AG10803 (cell line): ENCODE results near the gene BABAM2.
A peak's percentile ranks its signal among the peaks of the same experiment; 100 is the strongest.
"Not testable (repeated sequence)": the region's sequence is repeated elsewhere in the genome, so short reads cannot be mapped to it uniquely, and the experiment has no call there.

ENCODE experiments used
- DNase-seq: peaks from one replicate; pipeline ENCODE4 v3.0.0; 2010; ENCODE audit warnings: low read depth
- H3K4me3 ChIP-seq: 2 replicates; pipeline ENCODE4 v1.5.1; 2011; ENCODE audit warnings: mild to moderate bottlenecking, low read length, control low read depth
- TF ChIP-seq, protein P1 (sequence below): conservative IDR thresholded peaks from 2 replicates; pipeline ENCODE4 v1.5.1; 2011; ENCODE audit warnings: mild to moderate bottlenecking, low read length, control low read depth, inconsistent platforms

BABAM2 gene

DNA sequence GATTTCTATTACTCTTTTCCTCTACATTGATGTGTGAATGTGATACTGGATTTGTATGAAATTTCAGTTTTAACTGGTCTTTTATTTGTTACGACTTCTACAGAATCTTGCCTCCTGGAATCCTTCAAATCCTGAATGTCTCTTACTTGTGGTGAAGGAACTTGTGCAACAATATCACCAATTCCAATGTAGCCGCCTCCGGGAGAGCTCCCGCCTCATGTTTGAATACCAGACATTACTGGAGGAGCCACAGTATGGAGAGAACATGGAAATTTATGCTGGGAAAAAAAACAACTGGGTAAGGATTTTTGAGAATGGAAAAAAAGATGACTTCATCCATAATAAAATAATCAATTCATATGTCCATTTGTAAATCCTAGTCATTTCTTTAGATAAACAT is 134.6 kb downstream of the BABAM2 start:
- TF ChIP-seq, protein P1, sequence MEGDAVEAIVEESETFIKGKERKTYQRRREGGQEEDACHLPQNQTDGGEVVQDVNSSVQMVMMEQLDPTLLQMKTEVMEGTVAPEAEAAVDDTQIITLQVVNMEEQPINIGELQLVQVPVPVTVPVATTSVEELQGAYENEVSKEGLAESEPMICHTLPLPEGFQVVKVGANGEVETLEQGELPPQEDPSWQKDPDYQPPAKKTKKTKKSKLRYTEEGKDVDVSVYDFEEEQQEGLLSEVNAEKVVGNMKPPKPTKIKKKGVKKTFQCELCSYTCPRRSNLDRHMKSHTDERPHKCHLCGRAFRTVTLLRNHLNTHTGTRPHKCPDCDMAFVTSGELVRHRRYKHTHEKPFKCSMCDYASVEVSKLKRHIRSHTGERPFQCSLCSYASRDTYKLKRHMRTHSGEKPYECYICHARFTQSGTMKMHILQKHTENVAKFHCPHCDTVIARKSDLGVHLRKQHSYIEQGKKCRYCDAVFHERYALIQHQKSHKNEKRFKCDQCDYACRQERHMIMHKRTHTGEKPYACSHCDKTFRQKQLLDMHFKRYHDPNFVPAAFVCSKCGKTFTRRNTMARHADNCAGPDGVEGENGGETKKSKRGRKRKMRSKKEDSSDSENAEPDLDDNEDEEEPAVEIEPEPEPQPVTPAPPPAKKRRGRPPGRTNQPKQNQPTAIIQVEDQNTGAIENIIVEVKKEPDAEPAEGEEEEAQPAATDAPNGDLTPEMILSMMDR, result no peak
- no peak overlapping the region for H3K4me3 ChIP-seq
- DNase-seq, result peak; percentile 27

DNA sequence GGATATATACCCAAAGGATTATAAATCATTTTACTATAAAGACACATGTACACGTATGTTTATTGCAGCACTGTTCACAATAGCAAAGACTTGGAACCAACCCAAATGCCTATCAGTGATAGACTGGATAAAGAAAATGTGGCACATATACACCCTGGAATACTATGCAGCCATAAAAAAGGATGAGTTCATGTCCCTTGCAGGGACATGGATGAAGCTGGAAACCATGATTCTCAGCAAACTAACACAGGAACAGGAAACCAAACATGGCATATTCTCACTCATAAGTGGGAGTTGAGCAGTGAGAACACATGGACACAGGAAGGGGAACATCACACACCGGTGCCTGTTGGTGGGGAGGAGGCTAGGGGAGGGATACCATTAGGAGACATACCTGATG is 135.7 kb downstream of the BABAM2 start:
- not testable (repeated sequence) for H3K4me3 ChIP-seq, DNase-seq

DNA sequence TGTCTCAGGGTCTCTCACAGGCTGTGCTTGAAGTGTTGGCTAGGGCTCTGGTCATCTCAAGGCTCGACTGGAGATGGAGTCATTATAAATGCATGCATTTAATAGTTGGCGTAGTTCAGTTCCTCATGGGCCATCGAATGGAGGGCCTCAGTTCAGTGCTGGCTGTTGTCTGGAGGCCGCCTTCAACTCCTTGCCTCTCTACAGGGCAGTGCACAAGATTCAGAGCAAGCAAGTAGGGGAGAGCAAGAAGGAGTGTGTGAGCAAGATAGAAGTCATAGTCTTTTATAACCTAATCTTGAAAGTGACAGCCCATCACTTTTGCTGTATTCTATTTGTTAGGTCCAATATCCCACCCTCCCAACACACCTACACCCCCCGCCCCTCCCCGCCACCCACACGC is 137.5 kb downstream of the BABAM2 start:
- no peak for DNase-seq
- TF ChIP-seq, protein P1, result no peak
- H3K4me3 ChIP-seq, result no peak overlapping the region

DNA sequence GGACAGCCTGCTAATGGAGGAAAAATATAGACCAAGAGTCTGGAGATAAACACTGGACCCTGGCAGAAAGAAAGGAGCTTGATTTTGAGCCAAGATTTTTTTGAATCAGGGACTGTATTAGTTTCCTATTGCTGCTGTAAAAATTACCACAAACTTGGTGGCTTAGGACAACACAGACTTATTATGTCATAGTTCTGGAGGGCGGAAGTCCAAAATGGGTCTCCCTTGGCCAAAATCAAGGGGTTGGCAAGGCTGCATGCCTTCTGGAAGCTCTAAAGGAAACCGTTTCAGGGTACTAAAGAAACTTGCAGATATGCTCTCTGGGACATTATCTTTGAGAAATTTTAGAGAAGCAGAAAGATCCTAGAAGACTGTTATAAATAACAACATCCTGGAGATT is 140.1 kb downstream of the BABAM2 start:
- DNase-seq, result no peak
- no peak overlapping the region for H3K4me3 ChIP-seq
- TF ChIP-seq, protein P1, result no peak

DNA sequence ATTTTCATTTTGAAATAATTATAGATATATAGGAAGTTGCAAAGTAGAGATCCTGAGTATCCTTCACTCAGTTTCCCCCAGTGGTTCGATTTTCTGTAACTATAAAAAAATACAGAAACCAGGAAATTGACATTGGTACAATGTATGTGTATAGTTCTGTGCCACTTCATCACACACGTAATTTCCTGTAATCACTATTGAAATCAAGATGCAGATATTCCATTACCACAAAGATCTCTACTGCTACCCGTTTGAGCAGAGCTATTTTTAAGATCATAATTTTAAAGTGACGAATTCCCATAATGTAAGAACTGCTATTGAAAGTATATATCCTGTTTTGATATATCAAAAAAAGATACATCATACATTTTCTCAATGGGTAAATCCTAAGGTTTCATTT is 142.3 kb downstream of the BABAM2 start:
- H3K4me3 ChIP-seq, result no peak overlapping the region
- TF ChIP-seq, protein P1, result no peak
- DNase-seq, result no peak

DNA sequence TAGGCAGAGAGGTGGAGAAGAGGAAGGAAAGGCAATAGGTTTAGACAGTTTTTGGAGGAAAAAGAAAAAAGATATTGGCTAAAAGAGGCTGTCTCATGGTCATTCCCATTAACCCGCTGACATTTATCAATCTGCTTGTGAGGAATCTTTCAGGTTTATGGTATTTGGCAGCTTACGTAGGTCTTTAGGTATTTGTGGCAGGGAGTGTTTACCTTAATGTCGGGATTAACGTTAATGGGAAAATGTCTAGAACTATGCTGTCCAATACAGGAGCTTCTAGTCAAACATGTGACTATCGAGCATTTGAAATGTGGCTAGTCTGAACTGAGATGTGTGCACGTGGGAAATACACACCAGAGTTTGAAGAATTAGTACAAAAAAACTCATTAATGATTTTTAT is 144.2 kb downstream of the BABAM2 start:
- no peak overlapping the region for H3K4me3 ChIP-seq
- DNase-seq, result no peak
- TF ChIP-seq, protein P1, result no peak

DNA sequence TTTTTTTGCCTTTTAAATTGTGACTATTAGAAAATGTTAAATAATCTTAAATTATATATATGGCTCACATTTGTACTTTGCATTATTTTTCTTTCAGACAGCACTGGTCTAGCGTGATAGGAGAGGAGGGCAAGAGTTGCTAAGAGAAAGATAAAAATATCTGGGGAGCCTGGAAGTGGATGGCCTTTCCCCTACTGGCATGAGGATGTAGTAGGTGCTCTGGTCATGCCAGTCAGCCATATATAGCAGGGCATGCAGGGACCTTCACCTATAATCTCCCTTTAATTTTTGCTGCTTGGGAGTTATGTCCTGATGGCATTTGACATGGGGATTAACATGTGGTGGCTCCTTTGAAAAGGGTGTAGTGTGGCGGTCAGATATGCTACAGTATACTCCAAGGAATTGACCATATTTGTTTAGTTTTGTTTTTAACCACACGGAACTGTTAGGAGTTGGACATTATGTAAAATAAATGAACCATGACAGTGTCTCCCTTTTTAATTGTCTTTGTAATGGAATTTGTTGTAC is 144.7 kb downstream of the BABAM2 start:
- TF ChIP-seq, protein P1, result no peak
- H3K4me3 ChIP-seq, result no peak overlapping the region
- DNase-seq, result no peak

DNA sequence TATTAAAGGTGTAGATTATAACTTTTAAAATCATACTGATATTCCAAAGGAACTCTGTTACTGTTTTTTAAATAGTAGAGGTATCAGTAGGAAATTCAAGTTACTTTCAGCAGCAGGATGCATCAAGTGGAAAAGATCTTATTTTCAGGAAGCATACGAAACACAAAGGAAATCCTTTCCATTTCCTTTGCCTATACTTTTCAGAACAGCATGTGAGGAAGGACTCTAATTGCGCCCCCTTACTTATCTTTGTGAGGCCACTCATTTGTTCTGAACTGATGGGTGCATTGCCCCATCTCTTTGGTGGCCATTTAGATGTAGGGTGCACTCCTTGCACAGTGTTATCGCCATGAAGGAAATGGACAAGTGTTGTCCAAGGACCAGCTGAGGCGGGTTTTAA is 145.3 kb downstream of the BABAM2 start:
- TF ChIP-seq, protein P1, result no peak
- H3K4me3 ChIP-seq, result no peak overlapping the region
- DNase-seq, result no peak
